Chondrocyte (in vitro differentiated cells): ENCODE measurements around the gene TTC28. TPM values are rescaled to one million over a fixed set of nuclear protein-coding genes. Genes with fewer than 3 reads are reported as not detected.
A peak's percentile ranks its signal among the peaks of the same experiment; 100 is the strongest.

Experiments used
- DNase-seq: peaks from one replicate; pipeline ENCODE4 v3.0.0; 2021; ENCODE audit warnings: mixed read lengths, low spot score
- H3K27ac Mint-ChIP-seq: one replicate; pipeline ENCODE4 v1.8.0; 2021; ENCODE audit warnings: mild to moderate bottlenecking, moderate library complexity, mixed read lengths; ENCODE audit not compliant: unreplicated experiment
- H3K27me3 Mint-ChIP-seq: 2 replicates; pipeline ENCODE4 v1.8.0; 2021; ENCODE audit warnings: low read depth, mixed read lengths
- H3K36me3 Mint-ChIP-seq: 2 replicates; pipeline ENCODE4 v1.8.0; 2021; ENCODE audit warnings: low read depth, mixed read lengths
- H3K4me1 Mint-ChIP-seq: 2 replicates; pipeline ENCODE4 v1.8.0; 2021; ENCODE audit warnings: low read depth, mild to moderate bottlenecking, mixed read lengths
- H3K4me3 Mint-ChIP-seq: one replicate; pipeline ENCODE4 v1.8.0; 2021; ENCODE audit warnings: mild to moderate bottlenecking, moderate library complexity, mixed read lengths; ENCODE audit not compliant: unreplicated experiment
- H3K9me3 Mint-ChIP-seq: 2 replicates; pipeline ENCODE4 v1.8.0; 2021; ENCODE audit warnings: low read depth, mixed read lengths
- total RNA-seq: library from RNA; stranded (reverse); gene quantifications from 3 replicates; pipeline ENCODE4 v1.2.1, GENCODE V29; 2021
- TF ChIP-seq, protein P1 (sequence below): fragments of 200-600 bp; sonication (generic); IDR thresholded peaks from 2 replicates; pipeline ENCODE4 v1.5.0; 2021; ENCODE audit warnings: antibody characterized with exemption, mild to moderate bottlenecking, moderate library complexity

Gene TTC28
- total RNA-seq, 1 donor from 2014 or later = 38.3 TPM

DNA sequence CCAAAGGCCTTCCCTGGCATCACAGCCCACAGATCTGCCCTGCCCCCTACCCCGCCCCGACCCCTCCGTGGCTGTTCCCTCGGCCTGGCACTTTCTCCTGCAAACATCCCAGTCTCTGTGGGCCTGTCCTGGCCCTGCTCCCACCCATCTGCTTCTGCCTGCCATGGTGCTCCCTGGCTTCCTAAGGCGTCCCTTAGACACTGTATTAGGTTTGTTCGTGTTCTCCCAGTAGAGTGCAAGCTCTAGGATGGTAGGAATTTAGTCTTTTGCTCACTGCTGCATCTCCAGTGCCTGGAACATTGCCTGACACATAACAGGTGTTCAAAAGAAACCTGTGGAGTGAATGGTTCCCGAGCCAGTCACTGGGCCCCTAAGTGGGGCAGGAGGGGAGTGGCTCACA is 690.9 kb downstream of the TTC28 start:
- TF ChIP-seq, protein P1, sequence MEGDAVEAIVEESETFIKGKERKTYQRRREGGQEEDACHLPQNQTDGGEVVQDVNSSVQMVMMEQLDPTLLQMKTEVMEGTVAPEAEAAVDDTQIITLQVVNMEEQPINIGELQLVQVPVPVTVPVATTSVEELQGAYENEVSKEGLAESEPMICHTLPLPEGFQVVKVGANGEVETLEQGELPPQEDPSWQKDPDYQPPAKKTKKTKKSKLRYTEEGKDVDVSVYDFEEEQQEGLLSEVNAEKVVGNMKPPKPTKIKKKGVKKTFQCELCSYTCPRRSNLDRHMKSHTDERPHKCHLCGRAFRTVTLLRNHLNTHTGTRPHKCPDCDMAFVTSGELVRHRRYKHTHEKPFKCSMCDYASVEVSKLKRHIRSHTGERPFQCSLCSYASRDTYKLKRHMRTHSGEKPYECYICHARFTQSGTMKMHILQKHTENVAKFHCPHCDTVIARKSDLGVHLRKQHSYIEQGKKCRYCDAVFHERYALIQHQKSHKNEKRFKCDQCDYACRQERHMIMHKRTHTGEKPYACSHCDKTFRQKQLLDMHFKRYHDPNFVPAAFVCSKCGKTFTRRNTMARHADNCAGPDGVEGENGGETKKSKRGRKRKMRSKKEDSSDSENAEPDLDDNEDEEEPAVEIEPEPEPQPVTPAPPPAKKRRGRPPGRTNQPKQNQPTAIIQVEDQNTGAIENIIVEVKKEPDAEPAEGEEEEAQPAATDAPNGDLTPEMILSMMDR = no peak
- H3K4me1 Mint-ChIP-seq = peaks cover 25% of the 10 kb centered on the region
- peaks cover 15% of the 10 kb centered on the region for H3K36me3 Mint-ChIP-seq
- H3K9me3 Mint-ChIP-seq = no peaks in the 10 kb centered on the region
- peak overlapping the region; percentile 70 for H3K27ac Mint-ChIP-seq
- no peak overlapping the region for H3K4me3 Mint-ChIP-seq
- H3K27me3 Mint-ChIP-seq = no peaks in the 10 kb centered on the region
- DNase-seq = peak; percentile 49

DNA sequence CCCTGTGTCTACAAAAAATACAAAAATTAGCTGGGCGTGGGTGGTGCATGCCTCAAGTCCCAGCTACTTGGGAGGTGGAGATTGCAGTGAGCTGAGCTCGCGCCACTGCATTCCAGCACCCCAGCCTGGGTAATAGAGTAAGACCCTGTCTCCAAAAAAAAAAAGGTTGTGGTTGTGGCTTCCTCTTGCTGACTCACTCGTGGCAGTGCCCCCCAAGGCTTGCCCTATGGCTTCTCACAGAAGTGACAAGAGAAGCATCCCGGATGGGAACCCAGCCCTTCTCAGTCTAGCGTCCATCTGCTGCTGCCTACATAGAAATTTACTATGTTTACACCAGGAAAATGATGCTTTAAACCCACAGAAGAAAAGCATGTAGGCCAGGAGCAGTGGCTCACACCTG is 692.1 kb downstream of the TTC28 start:
- H3K9me3 Mint-ChIP-seq = no peaks in the 10 kb centered on the region
- no peak overlapping the region for H3K4me3 Mint-ChIP-seq
- H3K27me3 Mint-ChIP-seq = no peaks in the 10 kb centered on the region
- peaks cover 25% of the 10 kb centered on the region for H3K4me1 Mint-ChIP-seq
- DNase-seq = peak; percentile 81
- peaks cover 24% of the 10 kb centered on the region for H3K36me3 Mint-ChIP-seq
- TF ChIP-seq, protein P1 = no peak
- H3K27ac Mint-ChIP-seq = peak overlapping the region; percentile 77

- H3K27ac Mint-ChIP-seq = peak overlapping the region; percentile 77
- H3K9me3 Mint-ChIP-seq = no peaks in the 10 kb centered on the region
- peak; percentile 22 for DNase-seq
Measured at GRCh38 chr22:27986937-27987336, 692.7 kb downstream of the TTC28 start.

GRCh38 chr22:27986459-27986858 is 693.2 kb downstream of the TTC28 start:
- H3K27me3 Mint-ChIP-seq = no peaks in the 10 kb centered on the region
- H3K4me1 Mint-ChIP-seq = peaks cover 25% of the 10 kb centered on the region
- TF ChIP-seq, protein P1 = no peak
- H3K4me3 Mint-ChIP-seq = no peak overlapping the region
- DNase-seq = no peak
- H3K9me3 Mint-ChIP-seq = no peaks in the 10 kb centered on the region
- peaks cover 26% of the 10 kb centered on the region for H3K36me3 Mint-ChIP-seq
- peak overlapping the region; percentile 25 for H3K27ac Mint-ChIP-seq

More at GRCh38 chr22:27986937-27987336, 692.7 kb downstream of the TTC28 start:
- peaks cover 26% of the 10 kb centered on the region for H3K36me3 Mint-ChIP-seq
- peaks cover 25% of the 10 kb centered on the region for H3K4me1 Mint-ChIP-seq
- H3K27me3 Mint-ChIP-seq = no peaks in the 10 kb centered on the region
- TF ChIP-seq, protein P1 = no peak
- H3K4me3 Mint-ChIP-seq = no peak overlapping the region

GRCh38 chr22:27985323-27986275 is 694.0 kb downstream of the TTC28 start:
- no peaks in the 10 kb centered on the region for H3K9me3 Mint-ChIP-seq
- peaks cover 18% of the 10 kb centered on the region for H3K4me1 Mint-ChIP-seq
- TF ChIP-seq, protein P1 = no peak
- H3K4me3 Mint-ChIP-seq = no peak overlapping the region
- H3K27ac Mint-ChIP-seq = peak overlapping the region; percentile 1
- H3K27me3 Mint-ChIP-seq = no peaks in the 10 kb centered on the region
- no peak for DNase-seq
- H3K36me3 Mint-ChIP-seq = peaks cover 25% of the 10 kb centered on the region
